Kidney glomerular epithelial cell (primary cell): Measurements from ENCODE around the gene GSPT1.
A peak's percentile ranks its signal among the peaks of the same experiment; 100 is the strongest.

Source experiments
- DNase-seq: peaks from one replicate; lab custom pipeline; 2025; lab: John Stamatoyannopoulos, UW

The GSPT1 gene

DNA sequence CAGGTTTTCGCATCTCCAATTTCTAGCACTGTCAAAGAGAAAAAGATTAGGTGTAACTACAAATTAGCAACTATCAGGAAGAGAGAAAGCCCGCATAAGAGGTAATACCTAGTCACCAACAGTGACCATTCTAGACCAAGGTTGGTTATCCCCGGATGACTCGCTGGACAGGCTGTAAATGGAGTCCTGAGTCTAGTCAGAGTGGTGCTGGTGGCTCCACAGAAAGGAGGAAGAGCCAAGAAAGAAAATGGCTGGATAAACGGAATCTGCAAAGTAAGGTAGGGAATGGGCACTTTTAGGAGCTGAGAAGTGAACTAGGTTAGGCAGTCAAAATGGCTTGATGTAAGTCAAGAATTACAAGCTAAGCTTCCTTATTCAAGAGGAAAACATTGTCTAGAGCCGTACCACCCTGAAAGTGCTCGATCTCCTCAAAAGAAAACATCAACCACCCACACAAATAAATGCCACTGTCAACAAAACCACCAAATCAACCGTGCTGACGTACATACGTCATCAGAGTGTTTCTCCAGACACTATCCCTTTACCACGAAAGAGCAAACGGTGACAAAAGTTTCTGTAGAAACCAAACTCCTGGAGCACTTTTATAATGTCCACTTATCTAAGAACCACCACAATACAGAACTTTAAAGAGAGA, 2.2 kb downstream of the GSPT1 start:
- peak; percentile 3 for DNase-seq

DNA sequence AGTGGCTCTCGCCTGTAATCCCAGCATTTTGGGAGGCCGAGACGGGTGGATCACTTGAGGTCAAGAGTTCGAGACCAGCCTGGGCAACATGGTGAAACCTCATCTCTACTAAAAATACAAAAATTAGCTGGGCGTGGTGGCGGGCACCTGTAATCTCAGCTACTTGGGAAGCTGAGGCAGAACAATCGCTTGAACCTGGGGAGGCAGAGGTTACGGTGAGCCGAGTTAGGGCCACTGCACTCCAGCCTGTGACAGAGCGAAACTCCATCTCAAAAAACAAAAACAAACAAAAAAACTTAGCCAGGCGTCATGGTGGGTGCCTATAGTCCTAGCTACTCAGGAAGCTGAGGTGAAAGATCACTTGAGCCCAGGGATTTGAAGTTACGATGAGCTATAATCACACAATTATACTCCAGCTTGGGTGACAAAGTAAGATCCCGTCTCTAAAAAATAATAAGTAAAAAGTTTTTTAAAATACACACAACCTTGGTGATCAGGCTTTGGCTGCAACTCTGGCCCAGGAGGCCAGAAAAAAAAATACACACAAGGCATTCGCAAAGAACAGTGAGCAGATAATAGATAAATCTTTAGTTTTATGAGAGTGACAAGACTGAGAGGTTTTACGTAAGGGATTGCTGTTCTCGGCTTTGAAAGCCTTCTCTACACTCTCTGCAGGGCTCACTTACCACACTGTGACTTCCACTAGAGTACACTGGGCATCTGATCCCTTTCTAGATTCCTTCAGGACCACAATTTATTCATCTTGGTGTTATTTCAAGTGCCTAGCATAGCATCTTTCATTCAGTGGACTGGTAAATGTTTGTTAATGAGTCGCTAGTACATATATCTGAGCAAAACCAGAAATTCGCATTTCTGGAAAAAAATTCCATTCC, 5.9 kb downstream of the GSPT1 start:
- no peak for DNase-seq

DNA sequence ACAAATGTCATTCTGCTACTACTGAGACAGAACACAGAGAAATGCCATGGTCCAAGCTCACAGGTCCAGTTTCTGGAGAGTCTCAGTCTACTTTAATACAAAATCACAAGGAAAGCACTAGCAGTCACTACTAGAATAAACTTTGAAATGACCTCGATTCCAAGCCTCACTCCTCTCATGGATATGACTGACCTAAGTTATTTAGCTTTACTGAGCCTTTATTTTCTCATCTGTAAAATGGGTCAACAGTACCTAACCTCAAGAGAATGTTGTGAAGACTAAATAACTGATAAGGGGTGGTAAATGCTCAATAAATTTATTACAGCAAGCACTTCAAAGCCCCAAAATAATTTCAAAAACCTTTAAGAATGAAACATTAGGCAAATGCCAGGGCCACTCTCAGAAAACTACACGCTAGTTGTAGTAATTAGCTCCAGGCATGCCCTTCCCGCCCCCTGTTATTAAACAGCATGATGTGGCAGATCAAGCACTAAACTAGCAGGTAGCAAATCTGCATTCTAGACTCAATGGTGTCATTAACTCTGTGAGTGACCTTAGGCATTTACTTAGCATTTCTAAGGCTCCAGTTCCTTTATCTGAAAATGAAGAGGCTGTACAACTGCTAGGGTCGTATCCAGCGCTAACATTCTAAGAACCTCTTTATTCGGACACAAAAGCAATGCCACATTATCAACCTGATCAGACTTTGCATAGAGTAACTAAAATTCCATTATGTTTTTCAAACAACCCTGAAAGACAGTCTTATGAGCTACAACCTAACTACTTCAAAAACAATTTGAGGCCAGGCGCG, 8.4 kb downstream of the GSPT1 start:
- DNase-seq = no peak

DNA sequence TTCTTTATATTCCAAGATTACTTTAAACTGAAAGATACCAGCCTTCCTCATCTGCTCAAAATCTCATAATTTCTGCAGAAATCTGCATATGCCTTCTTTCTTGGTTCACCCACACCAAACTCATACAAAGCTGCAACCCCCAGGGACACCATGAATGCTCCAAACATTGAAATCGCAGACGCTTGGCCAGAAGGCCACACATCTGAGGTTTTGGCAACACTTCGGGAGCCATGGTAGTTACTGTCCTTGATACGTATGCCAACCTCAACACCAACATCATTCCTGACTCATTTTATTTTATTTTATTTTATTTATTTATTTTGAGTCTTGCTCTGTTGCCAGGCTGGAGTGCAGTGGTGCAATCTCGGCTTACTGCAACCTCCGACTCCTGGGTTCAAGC, 11.8 kb downstream of the GSPT1 start:
- no peak for DNase-seq

DNA sequence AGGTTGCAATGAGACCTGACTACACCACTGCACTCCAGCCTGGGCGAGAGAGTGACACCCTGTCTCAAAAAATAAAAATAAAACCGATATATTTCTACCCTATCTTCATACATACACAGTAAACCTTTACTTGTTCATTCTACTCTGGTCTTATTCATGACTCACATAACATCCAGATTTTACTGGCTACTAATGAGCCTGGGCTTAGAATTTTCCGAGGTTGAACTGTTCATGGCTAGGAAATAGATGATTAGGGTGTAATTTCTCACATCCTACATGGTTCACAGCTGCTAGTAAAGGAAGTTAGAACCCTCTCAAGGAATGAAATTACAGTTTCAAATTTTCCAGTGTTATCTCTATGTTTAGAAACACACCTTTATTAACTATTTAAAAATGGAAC, 14.7 kb downstream of the GSPT1 start:
- DNase-seq = no peak

DNA sequence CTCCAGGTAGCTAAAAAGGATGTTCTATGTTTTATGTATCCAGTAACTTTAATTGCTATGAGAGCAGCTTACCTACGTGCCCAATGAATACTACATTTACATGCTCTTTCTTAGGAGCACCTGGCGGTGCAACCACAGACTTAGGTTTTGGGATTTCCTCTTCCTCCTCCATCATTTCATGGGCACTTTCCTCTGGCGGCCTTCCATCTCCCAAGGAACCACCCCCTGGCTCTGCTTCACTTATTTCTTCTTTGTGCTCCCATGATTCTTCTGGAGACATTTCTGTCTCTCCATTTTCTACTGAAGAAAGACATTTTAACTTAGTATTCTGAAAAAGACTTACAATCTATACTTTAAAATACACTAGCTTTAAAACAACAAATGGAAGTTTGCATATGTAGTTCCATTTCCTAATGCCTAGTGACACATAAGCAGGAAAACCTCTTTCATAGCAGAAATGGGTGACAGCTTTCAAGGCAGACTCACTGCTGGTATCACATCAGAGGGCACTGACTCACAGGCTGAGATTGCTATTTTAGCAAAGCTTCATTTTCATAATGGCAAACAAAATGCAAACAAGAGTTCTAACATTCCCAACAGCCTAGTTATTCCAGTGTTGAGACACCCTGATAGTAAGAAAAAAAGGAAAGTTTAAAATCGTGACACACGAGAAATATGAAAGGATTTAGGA, 19.1 kb downstream of the GSPT1 start:
- peak; percentile 68 for DNase-seq

DNA sequence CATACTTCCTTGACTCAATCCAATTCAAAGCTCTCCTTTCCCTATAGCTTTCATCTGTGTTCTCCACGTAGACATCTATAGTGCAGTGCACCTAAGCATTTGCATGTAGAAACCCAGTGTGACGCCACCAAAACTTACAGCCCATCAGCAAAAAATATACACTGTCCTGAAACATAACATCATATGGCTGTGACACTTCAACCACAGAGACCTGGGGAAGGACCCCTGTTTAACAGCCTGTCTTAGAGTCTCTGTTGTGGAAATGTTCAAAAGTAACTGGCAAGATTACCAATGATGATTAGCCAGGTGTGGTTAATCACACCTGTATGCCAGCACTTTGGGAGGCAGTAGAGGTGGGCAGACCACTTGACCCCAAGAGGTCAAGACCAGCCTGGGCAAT, 22.2 kb downstream of the GSPT1 start:
- no peak for DNase-seq

DNA sequence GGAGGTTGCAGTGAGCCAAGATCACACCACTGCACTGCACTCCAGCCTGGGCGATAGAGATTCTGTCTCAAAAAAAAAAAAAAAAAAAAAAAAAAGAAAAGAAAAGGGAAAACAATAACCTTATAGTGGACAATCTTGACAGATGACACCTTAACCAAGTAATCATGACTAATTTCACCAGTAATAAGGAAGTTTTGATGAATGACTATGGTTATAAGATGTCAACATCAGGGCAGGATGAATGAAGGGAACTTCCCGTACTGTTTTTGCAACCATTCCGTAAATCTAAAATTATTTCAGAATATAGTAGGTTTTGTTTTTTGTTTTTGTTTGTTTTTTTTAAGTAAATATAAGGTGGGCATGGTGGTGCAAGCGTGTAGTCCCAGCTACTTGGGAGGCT, 23.0 kb downstream of the GSPT1 start:
- DNase-seq = no peak

DNA sequence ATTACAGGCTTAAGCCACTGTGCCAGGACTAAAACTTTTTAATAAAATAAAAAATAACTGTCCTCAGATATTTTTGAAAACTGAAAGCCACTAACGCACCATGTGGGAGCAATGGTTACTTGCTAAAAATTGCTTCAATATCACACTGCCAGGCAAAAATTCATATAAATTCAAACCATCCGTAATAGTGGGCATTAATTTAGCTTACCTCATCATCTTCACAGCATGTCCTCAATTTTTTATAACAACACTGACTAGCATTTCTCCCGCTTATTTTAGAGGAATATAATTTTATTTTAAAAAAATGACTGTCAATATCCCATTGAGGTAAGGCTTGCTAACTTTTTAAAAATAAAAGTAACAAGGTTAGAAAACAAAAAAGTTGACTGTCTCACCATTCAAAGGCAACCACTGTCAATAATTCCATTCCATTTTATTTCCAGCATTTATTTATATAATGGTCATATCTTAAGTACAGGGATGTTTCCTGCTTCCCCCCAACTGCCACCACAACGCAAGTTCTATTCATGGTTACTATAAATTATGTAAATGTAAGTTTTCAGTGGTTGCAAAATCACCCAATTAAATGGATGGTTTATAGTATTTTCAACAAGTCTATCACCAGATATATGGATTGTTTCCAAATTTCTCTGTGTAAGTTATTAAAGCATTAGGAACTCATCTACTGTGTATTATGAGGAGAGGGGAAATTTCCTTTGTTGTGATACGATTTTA, 25.4 kb downstream of the GSPT1 start:
- DNase-seq = no peak

DNA sequence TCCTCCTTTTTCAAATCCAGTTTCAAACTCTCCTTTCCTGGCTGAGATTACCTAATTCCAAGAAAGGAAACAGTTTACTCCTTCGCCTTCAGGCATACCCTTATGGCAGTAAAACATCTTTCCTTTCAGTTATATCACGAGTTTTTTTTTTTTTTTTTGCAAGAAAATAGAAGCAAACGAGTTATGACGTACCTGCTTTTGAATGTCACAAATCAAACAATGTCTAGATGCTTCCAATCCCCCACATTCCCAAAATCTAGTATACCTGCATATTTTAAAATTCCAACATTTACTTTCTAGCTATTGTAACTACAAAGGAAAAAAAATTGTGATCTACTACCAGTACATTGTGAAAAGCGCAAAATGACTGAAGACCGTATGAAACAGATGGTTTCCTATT, 28.9 kb downstream of the GSPT1 start:
- no peak for DNase-seq

DNA sequence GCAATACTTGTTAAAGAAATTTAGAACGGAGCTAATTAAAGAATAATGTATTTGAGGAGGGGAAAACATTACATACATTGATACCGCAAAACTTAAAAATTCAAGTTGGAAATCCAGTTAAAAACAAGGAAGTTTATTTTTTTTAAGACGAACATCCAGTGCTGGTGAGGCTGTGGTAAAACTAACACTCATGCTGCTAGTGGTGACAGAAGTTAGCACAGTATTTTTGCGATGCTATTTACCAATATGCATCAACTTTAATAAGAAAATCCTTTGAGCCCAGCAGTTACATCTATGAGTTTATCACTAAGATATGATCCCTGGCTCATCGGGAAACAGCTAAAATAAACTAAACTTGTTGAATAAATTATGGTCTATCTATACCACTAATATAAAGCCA, 31.7 kb downstream of the GSPT1 start:
- DNase-seq = no peak

DNA sequence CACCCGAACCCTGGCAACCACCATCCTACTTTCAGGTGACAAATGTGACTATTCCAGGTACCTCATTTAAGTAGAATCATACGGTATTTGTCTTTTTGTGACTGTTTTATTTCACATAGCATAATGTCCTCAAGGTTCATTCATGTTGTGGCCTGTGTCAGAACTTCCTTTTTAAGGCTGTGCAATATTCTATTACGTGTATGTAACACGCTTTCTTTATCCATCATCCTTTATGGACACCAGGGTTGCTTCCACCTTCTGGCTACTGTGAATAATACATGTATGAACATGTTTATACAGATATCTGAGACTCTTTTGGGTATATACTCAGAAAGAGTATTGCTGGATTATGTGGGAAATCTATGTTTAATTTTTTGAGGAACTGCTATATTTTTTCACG, 35.7 kb downstream of the GSPT1 start:
- DNase-seq = no peak

DNA sequence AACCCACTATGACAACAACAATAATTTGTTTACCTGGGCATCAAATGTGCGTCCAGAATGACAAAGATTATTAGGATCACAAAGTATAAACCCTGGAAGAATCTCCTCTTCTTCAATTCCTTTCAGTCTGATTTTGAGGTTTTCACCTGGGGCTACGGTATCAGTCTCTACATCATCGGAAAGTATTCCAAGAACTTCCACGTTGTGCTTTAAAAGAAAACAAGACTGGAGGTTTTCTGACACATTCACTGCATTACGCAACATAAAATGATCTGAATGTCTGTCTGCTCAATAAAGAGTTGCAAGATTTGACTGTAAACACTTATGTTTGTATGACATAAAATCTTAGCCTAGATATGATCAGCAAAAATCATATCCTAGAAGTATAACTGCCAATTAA, 38.4 kb downstream of the GSPT1 start:
- DNase-seq = no peak

DNA sequence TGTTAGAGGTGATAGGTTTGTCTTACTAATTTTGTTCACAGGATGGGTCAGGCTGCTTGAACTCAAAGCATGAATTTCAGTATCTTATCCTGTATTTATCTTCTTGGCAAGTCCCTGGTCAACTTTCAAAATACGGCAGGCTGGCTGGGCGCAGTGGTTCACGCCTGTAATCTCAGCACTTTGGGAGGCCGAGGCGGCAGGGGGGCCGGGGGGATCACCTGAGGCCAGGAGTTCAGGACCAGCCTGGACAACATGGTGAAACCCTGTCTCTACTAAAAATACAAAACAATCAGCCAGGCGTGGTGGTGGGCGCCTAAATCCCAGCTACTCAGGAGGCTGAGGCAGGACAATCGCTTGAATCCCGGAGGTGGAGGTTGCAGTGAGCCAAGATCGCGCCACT, 39.5 kb downstream of the GSPT1 start:
- no peak for DNase-seq

DNA sequence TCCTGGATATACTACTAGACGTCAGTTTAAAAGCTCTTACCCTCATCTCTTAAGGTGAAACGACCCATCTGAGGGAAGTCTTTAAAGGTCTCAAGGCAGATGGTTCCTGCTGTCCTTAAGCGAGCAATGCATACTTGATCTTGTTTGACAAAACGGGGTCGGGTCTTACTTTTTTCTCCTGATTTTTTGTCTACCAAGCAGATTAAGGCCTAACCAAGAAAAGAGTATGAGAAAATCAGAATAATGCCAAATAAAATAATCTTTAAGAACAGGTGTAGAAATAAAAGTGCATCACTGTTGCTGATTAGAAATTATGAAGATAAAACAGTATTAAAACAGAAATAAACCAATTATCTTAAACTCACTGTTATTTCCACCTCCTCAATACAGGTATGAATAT, 40.0 kb downstream of the GSPT1 start:
- DNase-seq = no peak

DNA sequence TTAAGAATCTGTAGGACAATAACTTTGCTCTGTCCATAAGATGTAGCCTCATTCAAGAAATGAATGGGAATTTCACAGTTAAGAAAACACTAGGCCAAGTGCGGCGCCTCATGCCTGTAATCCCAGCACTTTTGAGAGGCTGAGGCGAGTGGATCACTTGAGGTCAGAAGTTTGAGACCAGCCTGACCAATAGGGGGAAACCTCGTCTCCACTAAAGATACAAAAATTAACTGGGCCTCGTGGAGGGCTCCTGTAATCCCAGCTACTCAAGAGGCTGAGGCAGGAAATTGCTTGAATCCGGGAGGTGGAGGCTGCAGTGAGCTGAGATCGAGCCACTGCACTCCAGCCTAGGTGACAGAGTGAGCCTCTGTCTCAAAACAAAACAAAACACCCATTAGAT, 44.6 kb downstream of the GSPT1 start:
- no peak for DNase-seq

DNA sequence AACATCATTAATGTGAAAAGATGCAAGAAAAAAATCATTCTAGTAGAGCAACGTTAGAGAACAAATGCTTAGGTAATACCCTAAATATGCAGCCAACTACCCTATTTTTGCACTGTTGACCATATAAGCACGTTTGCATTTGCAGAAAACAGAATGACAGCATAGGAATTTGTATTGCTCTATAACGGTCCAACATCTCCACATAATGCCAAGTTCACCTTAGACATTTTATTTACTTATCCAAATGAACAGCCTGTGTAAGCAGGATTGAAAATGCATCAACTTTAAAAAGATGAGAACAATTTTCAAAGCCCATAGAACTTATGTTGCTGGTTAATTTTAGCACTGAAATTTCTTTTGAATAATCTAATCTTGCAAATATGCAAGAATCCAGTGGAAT, 45.4 kb downstream of the GSPT1 start:
- no peak for DNase-seq

DNA sequence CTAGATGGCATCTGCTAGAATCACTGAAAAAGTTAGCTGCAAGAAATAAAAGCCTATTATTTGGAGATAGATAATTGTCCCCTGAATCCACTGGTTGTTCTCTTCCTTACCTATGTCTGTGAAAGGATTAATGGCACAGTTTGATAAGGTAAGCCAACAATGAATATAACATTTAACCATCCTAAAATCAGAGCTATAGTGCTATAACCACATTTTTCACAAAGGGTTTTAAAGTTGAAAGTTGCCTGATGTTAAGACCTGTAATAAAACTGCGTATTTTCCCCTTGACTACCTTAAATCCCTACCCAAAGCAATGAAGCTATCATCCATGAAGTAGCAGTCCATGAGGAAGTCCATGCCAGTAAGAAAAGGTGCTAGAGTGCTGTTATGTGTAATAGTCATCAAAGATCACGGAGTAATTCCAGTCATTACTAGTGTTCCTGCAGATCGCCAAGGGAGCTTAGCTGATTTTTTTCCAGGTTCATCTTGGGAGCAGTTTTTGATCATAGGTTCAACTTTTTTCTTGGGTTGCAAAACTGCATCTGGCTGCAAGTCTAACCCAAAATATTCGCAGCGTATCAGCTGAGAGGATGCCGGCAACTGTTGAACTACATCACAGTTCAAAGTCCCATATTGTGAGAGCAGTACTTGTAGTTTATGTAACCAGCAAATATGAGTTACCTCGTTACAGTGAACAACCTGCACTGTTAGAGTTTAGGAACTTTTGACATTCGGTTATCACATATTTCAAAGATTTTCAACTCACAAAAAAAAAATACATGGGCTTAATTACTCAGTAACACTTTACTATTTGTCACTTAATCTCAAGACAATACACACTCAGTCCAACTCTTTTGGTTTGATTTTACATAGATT, 46.2 kb downstream of the GSPT1 start:
- DNase-seq = no peak

DNA sequence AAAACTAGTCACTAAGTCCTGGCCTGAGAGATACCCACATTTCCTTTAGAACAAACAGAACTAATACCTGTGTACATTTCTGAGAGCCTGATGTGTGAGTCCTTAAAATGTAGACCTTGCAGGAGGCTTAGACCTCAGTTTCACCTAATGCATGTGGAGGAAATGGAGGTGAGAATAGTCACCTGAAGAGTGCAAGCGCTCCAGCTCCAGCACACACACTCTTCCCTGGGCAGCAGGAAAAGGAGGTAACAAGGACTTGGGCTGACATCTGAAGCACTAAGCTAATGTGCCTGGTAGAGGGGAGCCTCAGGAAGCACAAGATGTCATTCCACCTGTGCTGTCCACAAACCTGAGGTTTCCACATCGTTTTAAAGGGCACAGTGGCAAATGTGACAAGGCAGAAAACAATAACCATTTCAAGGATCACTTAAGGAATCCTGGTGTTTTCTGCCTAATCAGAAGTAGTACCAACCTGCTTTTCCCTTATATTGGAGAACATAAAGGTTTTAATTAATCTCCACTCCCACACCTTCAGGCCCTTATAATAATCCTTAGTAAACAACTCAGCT, 47.3 kb downstream of the GSPT1 start:
- no peak for DNase-seq

DNA sequence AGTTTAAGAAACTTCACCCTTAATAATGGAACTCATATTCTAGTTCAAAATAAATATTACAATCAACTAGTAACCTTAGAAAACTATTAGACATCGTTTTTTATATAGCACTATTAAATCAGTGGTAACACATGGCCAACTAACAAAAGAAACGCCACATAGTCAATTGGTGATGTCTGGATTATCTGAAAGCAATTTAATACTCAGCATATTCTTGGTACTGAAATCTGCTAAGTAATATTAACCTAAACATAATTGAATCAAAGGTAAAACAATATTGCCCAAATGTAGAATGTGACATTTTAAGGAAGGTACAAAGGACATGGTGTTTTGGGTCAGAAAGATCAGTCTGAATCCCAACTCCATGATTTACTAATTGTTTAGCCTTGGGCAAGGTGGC, 53.3 kb downstream of the GSPT1 start:
- DNase-seq = no peak
